K562 (cell line): ENCODE measurements around the gene THADA. TPM values are rescaled to one million over a fixed set of nuclear protein-coding genes. Genes with fewer than 3 reads are reported as not detected.

Experiments
- ADNP ChIP-seq: fragments of 200-800 bp; sonication (Bioruptor generic); IDR thresholded peaks from 2 replicates; pipeline ENCODE4 v1.6.1; 2016; ENCODE audit warnings: missing genetic modification characterization, missing compliant biosample characterization
- CTBP1 ChIP-seq: fragments of 450-650 bp; IDR thresholded peaks from 2 replicates; pipeline ENCODE4 v1.6.1; 2016; ENCODE audit warnings: borderline replicate concordance
- CTCFL ChIP-seq: IDR thresholded peaks from 2 replicates; pipeline ENCODE4 v1.6.1; 2011; ENCODE audit warnings: borderline replicate concordance, low read depth, mild to moderate bottlenecking, moderate library complexity, low read length; ENCODE audit not compliant: insufficient read depth, poor library complexity, severe bottlenecking
- EGR1 ChIP-seq: fragments of 450-650 bp; conservative IDR thresholded peaks from 2 replicates; pipeline ENCODE4 v1.6.1; 2017; ENCODE audit warnings: mild to moderate bottlenecking
- HNRNPLL ChIP-seq: fragments of 200-400 bp; formaldehyde crosslinking; IDR thresholded peaks from 2 replicates; pipeline ENCODE4 v1.6.1; 2017; ENCODE audit warnings: low read length, low read depth, mild to moderate bottlenecking; ENCODE audit not compliant: poor library complexity, severe bottlenecking
- KAT8 ChIP-seq: fragments of 450-650 bp; IDR thresholded peaks from 2 replicates; pipeline ENCODE4 v1.6.1; 2016; ENCODE audit warnings: low read depth, mild to moderate bottlenecking
- MTA2 ChIP-seq: fragments of 450-650 bp; IDR thresholded peaks from 2 replicates; pipeline ENCODE4 v1.6.1; 2016; ENCODE audit warnings: low read depth
- MTF1 ChIP-seq: fragments of 250-450 bp; sonication (Bioruptor Pico); IDR thresholded peaks from 2 replicates; pipeline ENCODE4 v1.9.0; 2021; ENCODE audit warnings: moderate library complexity, mild to moderate bottlenecking, inconsistent platforms, borderline replicate concordance
- NUFIP1 ChIP-seq: fragments of 450-650 bp; IDR thresholded peaks from 2 replicates; pipeline ENCODE4 v1.6.1; 2018; ENCODE audit not compliant: partially characterized antibody
- RAD21 ChIP-seq, 2 experiments: fragments of 250-450 bp in 1 of 2; fragments of 450-650 bp in 1 of 2; sonication (Bioruptor Pico) in 1 of 2; formaldehyde crosslinking in 1 of 2; IDR thresholded peaks in 1 of 2; conservative IDR thresholded peaks in 1 of 2; 2 replicates each; pipeline versions ENCODE4 v1.4.0 to v1.8.0; 2020 to 2022; ENCODE audit warnings: mild to moderate bottlenecking in 2 of 2, moderate library complexity in 1 of 2
- RNF2 ChIP-seq: sonication (generic); IDR thresholded peaks from 2 replicates; pipeline ENCODE4 v1.6.1; 2016
- YY1 ChIP-seq, 3 experiments: IDR thresholded peaks; 2 replicates each; pipeline ENCODE4 v1.6.1; 2011; ENCODE audit warnings: low read length in 2 of 3, mild to moderate bottlenecking in 2 of 3, moderate library complexity in 2 of 3, borderline replicate concordance in 1 of 3, control low read depth in 1 of 3, low read depth in 1 of 3; ENCODE audit not compliant: insufficient read depth in 3 of 3, insufficient replicate concordance in 2 of 3, control insufficient read depth in 1 of 3, insufficient read length in 1 of 3; ENCODE audit errors: extremely low read depth in 1 of 3
- ZKSCAN1 ChIP-seq: fragments of 150-350 bp; IDR thresholded peaks from 2 replicates; pipeline ENCODE4 v1.6.1; 2016; ENCODE audit warnings: low read depth, low read length
- ZNF695 ChIP-seq: fragments of 450-650 bp; formaldehyde crosslinking; IDR thresholded peaks from 2 replicates; pipeline ENCODE4 v1.4.0; 2020; ENCODE audit warnings: mild to moderate bottlenecking, moderate library complexity
- polyA plus RNA-seq, 8 experiments: library from polyadenylated mRNA; depleted of rRNA in 4 of 8; stranded (reverse) in 5 of 8; unstranded in 3 of 8; fragments of >200 nt; fragmentation: Nextera tagmentation in 2 of 8; fragmentation: Illumina TruSeq in 1 of 8; extraction: Ambion mirVana in 2 of 8; extraction: Trizol in 1 of 8; gene quantifications; 2 replicates each; pipeline versions ENCODE4 v1.2.1 to v1.2.3, GENCODE V29; 2011 to 2014; ENCODE audit warnings: inconsistent platforms in 1 of 8, missing spikeins in 1 of 8
- total RNA-seq, 7 experiments: library from RNA; depleted of rRNA in 6 of 7; stranded (reverse); fragments of >200 nt in 6 of 7; fragmentation: Illumina TruSeq in 2 of 7; extraction: Trizol in 2 of 7; gene quantifications; 2 replicates each; pipeline versions ENCODE4 v1.2.1 to v1.2.3, GENCODE V29; 2011 to 2021; ENCODE audit warnings: low replicate concordance in 1 of 7
- TF ChIP-seq, protein P1 (sequence below), 2 experiments: fragments of 450-650 bp in 1 of 2; IDR thresholded peaks; 2 replicates each; pipeline ENCODE4 v1.6.1; 2011 to 2017; ENCODE audit warnings: low read depth in 2 of 2, antibody characterized with exemption in 1 of 2, borderline replicate concordance in 1 of 2, low read length in 1 of 2, mild to moderate bottlenecking in 1 of 2, mixed read lengths in 1 of 2; ENCODE audit not compliant: control insufficient read depth in 1 of 2
- TF ChIP-seq, protein P2 (sequence below), 2 experiments: fragments of 450-650 bp; IDR thresholded peaks; 2 replicates each; pipeline ENCODE4 v1.6.1; 2016
- TF ChIP-seq, protein P3 (sequence below), 2 experiments: fragments of 450-650 bp in 1 of 2; sonication (generic) in 1 of 2; formaldehyde crosslinking in 1 of 2; IDR thresholded peaks in 1 of 2; conservative IDR thresholded peaks in 1 of 2; 2 replicates each; pipeline versions ENCODE4 v1.6.1 to v1.8.1; 2016 to 2023; ENCODE audit warnings: mild to moderate bottlenecking in 2 of 2, moderate library complexity in 2 of 2, inconsistent platforms in 1 of 2, missing genetic modification reagents in 1 of 2

Gene THADA
- total and polyA plus RNA-seq, 9 of the 15 experiments (the other 6 are each of a cell fraction or from before 2014, with no cell fraction given) = 17.8 to 34.7 (median 31.9) TPM

DNA sequence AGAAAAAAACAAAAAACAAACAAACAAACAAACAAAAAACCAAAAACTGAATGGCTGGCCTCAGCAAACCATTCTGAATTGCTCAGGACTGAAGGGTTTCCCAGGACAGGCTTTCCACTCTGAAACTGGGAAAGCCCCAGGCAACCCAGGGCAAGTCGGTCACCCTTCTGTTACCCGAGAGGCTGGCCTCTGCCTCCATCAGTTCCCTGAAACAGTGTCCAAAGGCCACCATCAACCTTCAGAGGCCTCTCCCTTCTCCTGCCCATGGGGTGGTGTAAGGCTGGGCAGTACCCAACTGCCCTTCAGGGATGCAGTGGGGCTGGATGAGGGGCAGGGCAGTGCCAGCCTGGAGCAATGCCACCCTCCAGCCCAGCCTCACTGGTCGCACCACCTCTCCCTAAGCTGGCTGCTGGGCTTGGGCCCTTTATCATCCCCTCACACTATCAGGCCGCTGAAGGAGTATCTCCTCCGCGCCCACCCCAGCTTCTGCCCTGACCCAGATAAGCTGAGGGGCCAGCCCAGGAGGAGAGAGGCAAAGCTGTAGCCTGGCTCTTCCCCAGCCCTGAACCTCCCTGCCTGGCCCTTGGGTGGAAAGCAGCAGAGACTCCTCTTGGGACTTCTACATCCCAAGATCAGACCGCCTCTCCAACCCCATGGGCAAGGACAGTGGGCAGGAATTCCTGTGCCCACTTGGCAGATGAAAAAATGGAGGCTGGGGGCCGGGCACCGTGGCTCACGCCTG, 405.4 kb downstream of the THADA start (continued):
- TF ChIP-seq, protein P1, sequence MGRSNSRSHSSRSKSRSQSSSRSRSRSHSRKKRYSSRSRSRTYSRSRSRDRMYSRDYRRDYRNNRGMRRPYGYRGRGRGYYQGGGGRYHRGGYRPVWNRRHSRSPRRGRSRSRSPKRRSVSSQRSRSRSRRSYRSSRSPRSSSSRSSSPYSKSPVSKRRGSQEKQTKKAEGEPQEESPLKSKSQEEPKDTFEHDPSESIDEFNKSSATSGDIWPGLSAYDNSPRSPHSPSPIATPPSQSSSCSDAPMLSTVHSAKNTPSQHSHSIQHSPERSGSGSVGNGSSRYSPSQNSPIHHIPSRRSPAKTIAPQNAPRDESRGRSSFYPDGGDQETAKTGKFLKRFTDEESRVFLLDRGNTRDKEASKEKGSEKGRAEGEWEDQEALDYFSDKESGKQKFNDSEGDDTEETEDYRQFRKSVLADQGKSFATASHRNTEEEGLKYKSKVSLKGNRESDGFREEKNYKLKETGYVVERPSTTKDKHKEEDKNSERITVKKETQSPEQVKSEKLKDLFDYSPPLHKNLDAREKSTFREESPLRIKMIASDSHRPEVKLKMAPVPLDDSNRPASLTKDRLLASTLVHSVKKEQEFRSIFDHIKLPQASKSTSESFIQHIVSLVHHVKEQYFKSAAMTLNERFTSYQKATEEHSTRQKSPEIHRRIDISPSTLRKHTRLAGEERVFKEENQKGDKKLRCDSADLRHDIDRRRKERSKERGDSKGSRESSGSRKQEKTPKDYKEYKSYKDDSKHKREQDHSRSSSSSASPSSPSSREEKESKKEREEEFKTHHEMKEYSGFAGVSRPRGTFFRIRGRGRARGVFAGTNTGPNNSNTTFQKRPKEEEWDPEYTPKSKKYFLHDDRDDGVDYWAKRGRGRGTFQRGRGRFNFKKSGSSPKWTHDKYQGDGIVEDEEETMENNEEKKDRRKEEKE (IDR thresholded peaks at IDR 0.05; ENCODE audit: borderline replicate concordance in 1 of 2, control insufficient read depth in 1 of 2, low read depth in 2 of 2, low read length in 1 of 2) = no peak
- peak; percentile 47; the same call in 1 of the 2 replicates for TF ChIP-seq ZKSCAN1
- TF ChIP-seq, protein P2, sequence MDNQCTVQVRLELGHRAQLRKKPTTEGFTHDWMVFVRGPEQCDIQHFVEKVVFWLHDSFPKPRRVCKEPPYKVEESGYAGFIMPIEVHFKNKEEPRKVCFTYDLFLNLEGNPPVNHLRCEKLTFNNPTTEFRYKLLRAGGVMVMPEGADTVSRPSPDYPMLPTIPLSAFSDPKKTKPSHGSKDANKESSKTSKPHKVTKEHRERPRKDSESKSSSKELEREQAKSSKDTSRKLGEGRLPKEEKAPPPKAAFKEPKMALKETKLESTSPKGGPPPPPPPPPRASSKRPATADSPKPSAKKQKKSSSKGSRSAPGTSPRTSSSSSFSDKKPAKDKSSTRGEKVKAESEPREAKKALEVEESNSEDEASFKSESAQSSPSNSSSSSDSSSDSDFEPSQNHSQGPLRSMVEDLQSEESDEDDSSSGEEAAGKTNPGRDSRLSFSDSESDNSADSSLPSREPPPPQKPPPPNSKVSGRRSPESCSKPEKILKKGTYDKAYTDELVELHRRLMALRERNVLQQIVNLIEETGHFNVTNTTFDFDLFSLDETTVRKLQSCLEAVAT (IDR thresholded peaks at IDR 0.05) = no peak
- TF ChIP-seq KAT8 = no peak
- no peak for TF ChIP-seq MTF1 (CRISPR knock-in tag)
- no peak for TF ChIP-seq NUFIP1
- no peak for TF ChIP-seq ZNF695 (CRISPR knock-in tag)
- TF ChIP-seq RNF2 = peak; percentile 69; the same call in 1 of the 2 replicates
- peak in 1 of 2 experiments; percentile 19; a peak in 1 of 4 replicates for TF ChIP-seq RAD21 (CRISPR knock-in tag; conservative IDR thresholded peaks at IDR 0.05 in 1 of 2, IDR thresholded peaks at IDR 0.05 in 1 of 2)
- TF ChIP-seq MTA2 = peak; percentile 81
- no peak for TF ChIP-seq YY1 (IDR thresholded peaks at IDR 0.05; ENCODE audit: borderline replicate concordance in 1 of 3, control insufficient read depth in 1 of 3, extremely low read depth in 1 of 3, insufficient read depth in 3 of 3, insufficient read length in 1 of 3, insufficient replicate concordance in 2 of 3, low read depth in 1 of 3, low read length in 2 of 3)
- TF ChIP-seq, protein P3, sequence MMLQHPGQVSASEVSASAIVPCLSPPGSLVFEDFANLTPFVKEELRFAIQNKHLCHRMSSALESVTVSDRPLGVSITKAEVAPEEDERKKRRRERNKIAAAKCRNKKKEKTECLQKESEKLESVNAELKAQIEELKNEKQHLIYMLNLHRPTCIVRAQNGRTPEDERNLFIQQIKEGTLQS (IDR thresholded peaks at IDR 0.05) = no peak
- TF ChIP-seq, protein P3 (CRISPR knock-in tag; conservative IDR thresholded peaks at IDR 0.05) = no peak
- peak; percentile 65 for TF ChIP-seq HNRNPLL
- peak; percentile 65 for TF ChIP-seq EGR1
- peak; percentile 75 for TF ChIP-seq CTBP1
- TF ChIP-seq ADNP (tag) = peak; percentile 72; the same call in 1 of the 2 replicates
- no peak for TF ChIP-seq CTCFL
